IPS-NIHi11 (cell line): ENCODE data around the gene BABAM2.
"Not testable (repeated sequence)": the region's sequence is repeated elsewhere in the genome, so short reads cannot be mapped to it uniquely, and the experiment has no call there.

Experiments used
- DNase-seq: peaks from one replicate; pipeline ENCODE4 v3.0.0; 2012; ENCODE audit warnings: mixed read lengths, low spot score

The BABAM2 gene

GRCh38 chr2:28074137-28074536 lies 183.6 kb downstream of the BABAM2 start:
- DNase-seq, result no peak

- peak; percentile 7 for DNase-seq
Measured at GRCh38 chr2:28080911-28081310, 190.4 kb downstream of the BABAM2 start.

GRCh38 chr2:28082131-28082530 lies 191.6 kb downstream of the BABAM2 start:
- DNase-seq, result no peak

- no peak for DNase-seq
Measured at GRCh38 chr2:28083476-28083875, 192.9 kb downstream of the BABAM2 start.

- DNase-seq, result no peak
Measured at GRCh38 chr2:28084564-28084963, 194.0 kb downstream of the BABAM2 start.

- DNase-seq, result no peak
Measured at GRCh38 chr2:28085201-28085600, 194.7 kb downstream of the BABAM2 start.

GRCh38 chr2:28086611-28087010 lies 196.1 kb downstream of the BABAM2 start:
- DNase-seq, result no peak

GRCh38 chr2:28088970-28089369 lies 198.4 kb downstream of the BABAM2 start:
- DNase-seq, result no peak

GRCh38 chr2:28089486-28089885 lies 199.0 kb downstream of the BABAM2 start:
- DNase-seq, result no peak

- no peak for DNase-seq
Measured at GRCh38 chr2:28093308-28093707, 202.8 kb downstream of the BABAM2 start.

GRCh38 chr2:28093768-28094167 lies 203.2 kb downstream of the BABAM2 start:
- DNase-seq, result no peak

- no peak for DNase-seq
Measured at GRCh38 chr2:28094739-28095138, 204.2 kb downstream of the BABAM2 start.

- no peak for DNase-seq
Measured at GRCh38 chr2:28095622-28096021, 205.1 kb downstream of the BABAM2 start.

- no peak for DNase-seq
Measured at GRCh38 chr2:28096421-28096820, 205.9 kb downstream of the BABAM2 start.

GRCh38 chr2:28098501-28099225 lies 208.1 kb downstream of the BABAM2 start:
- no peak for DNase-seq

GRCh38 chr2:28101123-28101522 lies 210.6 kb downstream of the BABAM2 start:
- DNase-seq, result no peak

- no peak for DNase-seq
Measured at GRCh38 chr2:28101892-28102291, 211.4 kb downstream of the BABAM2 start.

GRCh38 chr2:28102455-28102874 lies 211.9 kb downstream of the BABAM2 start:
- no peak for DNase-seq

GRCh38 chr2:28103611-28104010 lies 213.1 kb downstream of the BABAM2 start:
- DNase-seq, result no peak

- no peak for DNase-seq
Measured at GRCh38 chr2:28108143-28108542, 217.6 kb downstream of the BABAM2 start.

- DNase-seq, result not testable (repeated sequence)
Measured at GRCh38 chr2:28113771-28114170, 223.2 kb downstream of the BABAM2 start.

GRCh38 chr2:28117104-28117596 lies 226.6 kb downstream of the BABAM2 start:
- no peak for DNase-seq

- no peak for DNase-seq
Measured at GRCh38 chr2:28119631-28120030, 229.1 kb downstream of the BABAM2 start.
